SU-DHL-6 (cell line): Measurements from ENCODE around the gene TTC23.
"Not testable (repeated sequence)": the region's sequence is repeated elsewhere in the genome, so short reads cannot be mapped to it uniquely, and the experiment has no call there.

Experiments
- H2AFZ ChIP-seq: fragments of 200-600 bp; sonication (generic); 2 replicates; pipeline ENCODE4 v1.6.1; 2014; ENCODE audit warnings: low read depth, mild to moderate bottlenecking, moderate library complexity, mixed read lengths, antibody characterized with exemption, low read length; ENCODE audit not compliant: severe bottlenecking
- H3F3A ChIP-seq: fragments of 200-600 bp; shearing (Covaris generic); 2 replicates; pipeline ENCODE4 v1.6.0; 2016; ENCODE audit warnings: antibody characterized with exemption, mild to moderate bottlenecking; ENCODE audit not compliant: insufficient read depth
- H3K27ac ChIP-seq: fragments of 200-600 bp; sonication (generic); 2 replicates; pipeline ENCODE4 v1.5.1; 2016; ENCODE audit warnings: low read depth, mild to moderate bottlenecking, low read length, moderate library complexity, mixed read lengths
- H3K27me3 ChIP-seq: fragments of 200-600 bp; sonication (generic), shearing (Covaris generic); 2 replicates; pipeline ENCODE4 v1.6.0; 2014; ENCODE audit warnings: mild to moderate bottlenecking, low read length
- H3K36me3 ChIP-seq: fragments of 200-600 bp; sonication (generic); 2 replicates; pipeline ENCODE4 v1.6.1; 2014; ENCODE audit warnings: mild to moderate bottlenecking, low read length, mixed read lengths
- H3K4me2 ChIP-seq: fragments of 300-600, 200-600 bp; shearing (Covaris generic), sonication (generic); 2 replicates; pipeline ENCODE4 v1.6.0; 2014; ENCODE audit warnings: low read length, low read depth, mild to moderate bottlenecking; ENCODE audit not compliant: poor library complexity, severe bottlenecking
- H3K4me3 ChIP-seq: fragments of 200-600 bp; sonication (generic); 2 replicates; pipeline ENCODE4 v1.5.1; 2014; ENCODE audit warnings: antibody characterized with exemption, low read length, mild to moderate bottlenecking, mixed read lengths; ENCODE audit not compliant: insufficient read depth, poor library complexity, severe bottlenecking
- H3K79me2 ChIP-seq: fragments of 200-600 bp; sonication (generic); 2 replicates; pipeline ENCODE4 v1.6.1; 2014; ENCODE audit warnings: mild to moderate bottlenecking, low read length, moderate library complexity; ENCODE audit not compliant: insufficient read depth
- H3K9ac ChIP-seq: fragments of 200-600 bp; sonication (generic); 2 replicates; pipeline ENCODE4 v1.7.0; 2014; ENCODE audit warnings: mild to moderate bottlenecking, low read length
- H3K9me2 ChIP-seq: fragments of 200-600 bp; sonication (generic); replicated peaks from 2 replicates; pipeline ENCODE4 v1.6.1; 2014; ENCODE audit warnings: low read length; ENCODE audit not compliant: insufficient read depth
- H3K9me3 ChIP-seq: fragments of 200-600 bp; sonication (generic); 2 replicates; pipeline ENCODE4 v1.6.1; 2014; ENCODE audit warnings: low read length, mixed read lengths; ENCODE audit not compliant: insufficient read depth
- H4K20me1 ChIP-seq: fragments of 200-600 bp; sonication (generic); 2 replicates; pipeline ENCODE4 v1.6.1; 2014; ENCODE audit warnings: low read depth, mild to moderate bottlenecking, antibody characterized with exemption, low read length, moderate library complexity, mixed read lengths
- EZH2phosphoT487 ChIP-seq: fragments of 200-600 bp; sonication (generic), shearing (Covaris generic); conservative IDR thresholded peaks from 2 replicates; pipeline ENCODE4 v1.6.1; 2018; ENCODE audit warnings: mild to moderate bottlenecking, antibody characterized with exemption, low read length, moderate library complexity, mixed read lengths
- TF ChIP-seq, protein P1 (sequence below): fragments of 200-600 bp; sonication (generic); IDR thresholded peaks from one replicate; pipeline ENCODE4 v1.5.1; 2017; ENCODE audit warnings: antibody characterized with exemption, mild to moderate bottlenecking, low read length, moderate library complexity; ENCODE audit not compliant: insufficient read depth, poor library complexity, severe bottlenecking

TTC23 gene

GRCh38 chr15:99197856-99198255 lies 51.5 kb downstream of the TTC23 start:
- Histone ChIP-seq H3K9me2 (no peaks in the 10 kb centered on the region), H2AFZ (no peak overlapping the region)

DNA sequence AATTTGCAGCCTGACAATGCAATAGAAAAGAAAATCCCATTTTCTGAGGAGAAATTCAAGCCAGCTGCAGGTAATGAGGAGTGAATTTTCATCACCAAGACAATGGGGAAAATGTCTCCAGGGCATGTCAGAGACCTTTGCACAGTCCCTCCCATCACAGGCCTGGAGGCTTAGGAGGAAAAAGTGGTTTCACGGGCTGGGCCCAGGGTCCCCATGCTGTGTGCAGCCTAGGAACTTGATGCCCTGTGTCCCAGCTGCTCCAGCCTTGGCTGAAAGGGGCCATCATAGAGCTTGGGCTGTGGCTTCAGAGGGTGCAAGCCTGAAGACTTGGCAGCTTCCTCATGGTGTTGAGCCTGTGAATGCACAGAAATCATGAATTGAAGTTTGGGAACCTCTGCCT lies 57.2 kb downstream of the TTC23 start:
- not testable (repeated sequence) for H3K9ac ChIP-seq, H3K27ac ChIP-seq, H3F3A ChIP-seq, H3K36me3 ChIP-seq, H3K9me3 ChIP-seq, H3K4me3 ChIP-seq, H2AFZ ChIP-seq, H4K20me1 ChIP-seq, H3K4me2 ChIP-seq, H3K27me3 ChIP-seq, H3K79me2 ChIP-seq, H3K9me2 ChIP-seq

More at GRCh38 chr15:99197856-99198255, 51.5 kb downstream of the TTC23 start:
- no peaks in the 10 kb centered on the region for H4K20me1 ChIP-seq
- no peak overlapping the region for H3K4me2 ChIP-seq
- no peaks in the 10 kb centered on the region for H3K27me3 ChIP-seq
- H3K4me3 ChIP-seq = no peak overlapping the region
- H3K9ac ChIP-seq = no peak overlapping the region
- TF ChIP-seq, protein P1, sequence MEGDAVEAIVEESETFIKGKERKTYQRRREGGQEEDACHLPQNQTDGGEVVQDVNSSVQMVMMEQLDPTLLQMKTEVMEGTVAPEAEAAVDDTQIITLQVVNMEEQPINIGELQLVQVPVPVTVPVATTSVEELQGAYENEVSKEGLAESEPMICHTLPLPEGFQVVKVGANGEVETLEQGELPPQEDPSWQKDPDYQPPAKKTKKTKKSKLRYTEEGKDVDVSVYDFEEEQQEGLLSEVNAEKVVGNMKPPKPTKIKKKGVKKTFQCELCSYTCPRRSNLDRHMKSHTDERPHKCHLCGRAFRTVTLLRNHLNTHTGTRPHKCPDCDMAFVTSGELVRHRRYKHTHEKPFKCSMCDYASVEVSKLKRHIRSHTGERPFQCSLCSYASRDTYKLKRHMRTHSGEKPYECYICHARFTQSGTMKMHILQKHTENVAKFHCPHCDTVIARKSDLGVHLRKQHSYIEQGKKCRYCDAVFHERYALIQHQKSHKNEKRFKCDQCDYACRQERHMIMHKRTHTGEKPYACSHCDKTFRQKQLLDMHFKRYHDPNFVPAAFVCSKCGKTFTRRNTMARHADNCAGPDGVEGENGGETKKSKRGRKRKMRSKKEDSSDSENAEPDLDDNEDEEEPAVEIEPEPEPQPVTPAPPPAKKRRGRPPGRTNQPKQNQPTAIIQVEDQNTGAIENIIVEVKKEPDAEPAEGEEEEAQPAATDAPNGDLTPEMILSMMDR = no peak
- no peak for TF ChIP-seq EZH2phosphoT487
- no peaks in the 10 kb centered on the region for H3F3A ChIP-seq
- no peaks in the 10 kb centered on the region for H3K36me3 ChIP-seq
- H3K27ac ChIP-seq = no peak overlapping the region
- no peaks in the 10 kb centered on the region for H3K79me2 ChIP-seq
- H3K9me3 ChIP-seq = no peaks in the 10 kb centered on the region

- no peak overlapping the region for H3K27ac ChIP-seq
- no peaks in the 10 kb centered on the region for H3K9me3 ChIP-seq
- H3K4me2 ChIP-seq = no peak overlapping the region
- H3K36me3 ChIP-seq = no peaks in the 10 kb centered on the region
- H3K79me2 ChIP-seq = no peaks in the 10 kb centered on the region
- no peaks in the 10 kb centered on the region for H3K27me3 ChIP-seq
- H3F3A ChIP-seq = no peaks in the 10 kb centered on the region
- no peak overlapping the region for H3K9ac ChIP-seq
- H3K4me3 ChIP-seq = no peak overlapping the region
- H2AFZ ChIP-seq = no peak overlapping the region
- H3K9me2 ChIP-seq = no peaks in the 10 kb centered on the region
- no peaks in the 10 kb centered on the region for H4K20me1 ChIP-seq
- no peak for TF ChIP-seq EZH2phosphoT487
- TF ChIP-seq, protein P1 = no peak
Measured at GRCh38 chr15:99187936-99188335, 61.4 kb downstream of the TTC23 start.

DNA sequence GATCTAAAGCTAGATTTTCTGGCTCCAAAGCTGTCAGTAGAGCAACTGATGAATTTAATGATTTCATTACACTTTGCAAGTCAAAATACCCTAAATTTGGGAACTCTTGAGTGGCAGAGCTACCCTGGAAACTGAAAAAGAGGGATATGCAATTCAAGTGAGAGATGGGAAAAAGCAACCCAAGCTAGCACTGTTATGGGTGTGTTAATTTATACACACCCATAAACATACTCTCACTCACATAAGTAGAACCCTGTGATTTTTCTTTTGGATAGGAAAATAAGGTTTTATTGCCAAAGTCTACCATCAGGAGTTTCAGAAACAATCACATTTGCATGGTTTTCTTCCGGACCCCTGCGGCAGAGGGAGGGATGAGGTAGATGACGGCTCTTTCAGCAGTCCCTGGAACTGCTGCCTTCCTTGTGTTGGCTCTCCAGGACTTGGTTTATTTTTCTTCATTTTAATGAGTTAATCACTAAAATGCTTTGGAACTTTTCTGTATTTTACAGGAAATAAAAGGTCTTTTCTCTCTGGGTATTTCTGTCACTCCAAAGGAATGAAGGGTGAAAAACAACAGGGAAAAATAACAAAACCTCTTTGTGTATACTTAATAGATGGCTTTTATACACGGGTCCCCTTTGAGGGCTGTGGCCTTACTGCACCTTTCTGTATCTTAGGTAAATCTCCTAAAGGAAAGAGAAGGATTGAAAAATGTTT lies 63.8 kb downstream of the TTC23 start:
- Histone ChIP-seq H3K27ac (no peak overlapping the region), H3K79me2 (no peaks in the 10 kb centered on the region), H3F3A (no peaks in the 10 kb centered on the region), H3K4me2 (no peak overlapping the region), H3K27me3 (no peaks in the 10 kb centered on the region), H3K9me2 (no peaks in the 10 kb centered on the region), H4K20me1 (no peaks in the 10 kb centered on the region), H3K9ac (no peak overlapping the region), H3K9me3 (no peaks in the 10 kb centered on the region), H3K4me3 (no peak overlapping the region), H2AFZ (no peak overlapping the region), H3K36me3 (no peaks in the 10 kb centered on the region; the same call in 1 of the 2 replicates)
- TF ChIP-seq, protein P1 = no peak
- no peak for TF ChIP-seq EZH2phosphoT487
